Stomach (tissue), 9 donors: ENCODE measurements around the gene ACAD10. TPM values are rescaled to one million over a fixed set of nuclear protein-coding genes. Genes with fewer than 3 reads are reported as not detected.

Experiments used
- DNase-seq, 2 donors: peaks; one replicate each; pipeline versions ENCODE4 v3.0.0 to v3.0.0-alpha.2; 2013 to 2019
- H3K27ac ChIP-seq, 5 donors: fragments of 200-600 bp in 4 of 5; sonication (generic) in 4 of 5; one replicate each; pipeline ENCODE4 v1.5.1; 2013 to 2019; ENCODE audit warnings: mild to moderate bottlenecking in 1 of 5, moderate library complexity in 1 of 5
- H3K27me3 ChIP-seq, 3 donors: fragments of 200-600 bp; sonication (generic); one replicate each; pipeline ENCODE4 v1.5.1; 2017 to 2019; ENCODE audit warnings: mixed run types in 1 of 3
- H3K36me3 ChIP-seq, 4 donors: fragments of 200-600 bp; sonication (generic); 1 replicate in 3 of 4; 2 replicates in 1 of 4; pipeline ENCODE4 v1.5.1; 2016 to 2019
- H3K4me1 ChIP-seq, 4 donors: fragments of 200-600 bp; sonication (generic); one replicate each; pipeline ENCODE4 v1.5.1; 2016 to 2019
- H3K4me3 ChIP-seq, 4 donors: fragments of 200-600 bp; sonication (generic) in 3 of 4; one replicate each; pipeline ENCODE4 v1.5.1; 2016 to 2019; ENCODE audit warnings: mild to moderate bottlenecking in 1 of 4
- H3K9me3 ChIP-seq, 4 donors: fragments of 200-600 bp; sonication (generic); one replicate each; pipeline ENCODE4 v1.5.1; 2016 to 2019
- CTCF ChIP-seq, 7 experiments: fragments of 450-650 bp in 4 of 7; fragments of 200-600 bp in 3 of 7; sonication (generic) in 3 of 7; IDR thresholded peaks; one replicate each; pipeline ENCODE4 v1.5.1; 2016 to 2019; ENCODE audit warnings: antibody characterized with exemption in 7 of 7, control low read depth in 2 of 7, mild to moderate bottlenecking in 1 of 7
- EP300 ChIP-seq: sonication (generic); formaldehyde crosslinking; IDR thresholded peaks from one replicate; pipeline ENCODE4 v1.6.1; 2017; ENCODE audit warnings: antibody characterized with exemption
- POLR2A ChIP-seq, 4 donors: fragments of 450-650 bp; IDR thresholded peaks; one replicate each; pipeline ENCODE4 v1.6.1; 2016; ENCODE audit warnings: antibody characterized with exemption in 4 of 4, control low read depth in 2 of 4, mild to moderate bottlenecking in 1 of 4, moderate library complexity in 1 of 4
- POLR2AphosphoS5 ChIP-seq, 3 donors: sonication (generic); formaldehyde crosslinking; IDR thresholded peaks; one replicate each; pipeline ENCODE4 v1.6.1; 2016; ENCODE audit warnings: antibody characterized with exemption in 3 of 3
- whole genome bisulfite sequencing, 5 donors: extraction: QIAGEN DNeasy Blood & Tissue Kit in 3 of 5; methylation state at CpG; one replicate each; pipeline versions ENCODE4 v1.1.5 to v1.1.7; 2013 to 2018; 5-methylcytosine and 5-hydroxymethylcytosine counted together
- intact Hi-C: fragments of 100-400 bp; cut with DNase I; formaldehyde crosslinking; loops from one replicate; pipeline ENCODE4 v1.15.1; 2023; ENCODE audit warnings: low total_unique reads
- polyA plus RNA-seq, 3 donors: library from polyadenylated mRNA; stranded (reverse); fragments of 200-250 nt; gene quantifications; one replicate each; pipeline ENCODE4 v1.2.3, GENCODE V29; 2013
- total RNA-seq, 5 donors: library from RNA; depleted of rRNA; stranded (reverse); fragments of >200 nt; gene quantifications; one replicate each; pipeline versions ENCODE4 v1.1.0 to v1.2.3, GENCODE V29; 2014 to 2016
- donor health status: healthy with polysubstance abuse.
- donor health status: Bipolar disorder and iron deficiency.
- donor health status: healthy.

Gene ACAD10
- total and polyA plus RNA-seq, 8 donors: 9.4 to 128 (median 22.4) TPM

- Histone ChIP-seq H3K9me3 (no peaks in the 10 kb centered on the region), H3K36me3 (peaks cover 42 to 89% (median 81%) of the 10 kb centered on the region in 4 donors), H3K27ac (no peak overlapping the region), H3K4me3 (no peak overlapping the region), H3K27me3 (no peaks in the 10 kb centered on the region), H3K4me1 (peaks cover 0 to 10% (median 4%) of the 10 kb centered on the region in 4 donors)
- intact Hi-C loops: no loop called here
- WGBS, 5 donors: 80 to 89% (median 85%) methylated on average over 7 of the region's 7 CpGs
- no peak for DNase-seq
- no peak for TF ChIP-seq CTCF (IDR thresholded peaks at IDR 0.05)
- no peak for TF ChIP-seq POLR2A (IDR thresholded peaks at IDR 0.05)
- no peak for TF ChIP-seq EP300
- TF ChIP-seq POLR2AphosphoS5 (IDR thresholded peaks at IDR 0.05): no peak
Measured at GRCh38 chr12:111748867-111749266, 63.0 kb downstream of the ACAD10 start.

- intact Hi-C loops: no loop called here
- no peak for TF ChIP-seq CTCF (IDR thresholded peaks at IDR 0.05)
- TF ChIP-seq EP300: no peak
- TF ChIP-seq POLR2AphosphoS5 (IDR thresholded peaks at IDR 0.05): no peak
- TF ChIP-seq POLR2A (IDR thresholded peaks at IDR 0.05): no peak
- no peak overlapping the region for H3K27ac ChIP-seq
- no peaks in the 10 kb centered on the region for H3K9me3 ChIP-seq
- H3K27me3 ChIP-seq: no peaks in the 10 kb centered on the region
- peaks cover 0 to 10% (median 4%) of the 10 kb centered on the region in 4 donors for H3K4me1 ChIP-seq
- H3K36me3 ChIP-seq: peaks cover 40 to 89% (median 82%) of the 10 kb centered on the region in 4 donors
- H3K4me3 ChIP-seq: no peak overlapping the region
- 67 to 78% (median 71%) methylated on average over 3 to 4 of the region's 4 CpGs for WGBS, 5 donors
- no peak for DNase-seq
Measured at GRCh38 chr12:111749391-111749790, 63.5 kb downstream of the ACAD10 start.

- intact Hi-C loops: no loop called here
- TF ChIP-seq POLR2AphosphoS5 (IDR thresholded peaks at IDR 0.05) (peak in 2 of 3 donors; percentile 33 to 81), POLR2A (IDR thresholded peaks at IDR 0.05) (no peak), CTCF (IDR thresholded peaks at IDR 0.05) (peak in 5 of 7 experiments; percentile 41 to 83 (median 61))
- Histone ChIP-seq H3K36me3 (peaks cover 6 to 75% (median 70%) of the 10 kb centered on the region in 4 donors), H3K27ac (peak overlapping the region in 1 of 5 donors; percentile 3), H3K4me1 (peaks cover 14 to 36% (median 28%) of the 10 kb centered on the region in 4 donors), H3K4me3 (no peak overlapping the region), H3K9me3 (no peaks in the 10 kb centered on the region), H3K27me3 (no peaks in the 10 kb centered on the region)
- WGBS, 5 donors: 51 to 65% (median 63%) methylated on average over 16 to 23 of the region's 23 CpGs
- peak; percentile 67 to 89 for DNase-seq
Measured at GRCh38 chr12:111753144-111753881, 67.5 kb downstream of the ACAD10 start.

GRCh38 chr12:111754671-111755070 lies 68.8 kb downstream of the ACAD10 start:
- TF ChIP-seq CTCF (IDR thresholded peaks at IDR 0.05): no peak
- TF ChIP-seq POLR2A (IDR thresholded peaks at IDR 0.05): no peak
- no peak for TF ChIP-seq POLR2AphosphoS5 (IDR thresholded peaks at IDR 0.05)
- TF ChIP-seq EP300: no peak
- Histone ChIP-seq H3K27me3 (no peaks in the 10 kb centered on the region), H3K4me1 (peaks cover 17 to 41% (median 34%) of the 10 kb centered on the region in 4 donors), H3K9me3 (no peaks in the 10 kb centered on the region), H3K27ac (no peak overlapping the region), H3K4me3 (no peak overlapping the region), H3K36me3 (peaks cover 0 to 62% (median 57%) of the 10 kb centered on the region in 4 donors)
- WGBS, 5 donors: 71 to 85% (median 76%) methylated on average over 5 to 8 of the region's 8 CpGs
- no peak for DNase-seq
- intact Hi-C loops: loop anchor here (5.0 kb wide), 1 partner anchor 53 kb away; no protein-coding TSS in a partner anchor
